CD1c-positive myeloid dendritic cell (primary cell): ENCODE results near the gene RIPOR3.
"Not testable (repeated sequence)": the region's sequence is repeated elsewhere in the genome, so short reads cannot be mapped to it uniquely, and the experiment has no call there.

ENCODE experiments used
- DNase-seq: peaks from one replicate; pipeline ENCODE4 v3.0.0-alpha.2; 2016; ENCODE audit errors: extremely low spot score

Gene RIPOR3

DNA sequence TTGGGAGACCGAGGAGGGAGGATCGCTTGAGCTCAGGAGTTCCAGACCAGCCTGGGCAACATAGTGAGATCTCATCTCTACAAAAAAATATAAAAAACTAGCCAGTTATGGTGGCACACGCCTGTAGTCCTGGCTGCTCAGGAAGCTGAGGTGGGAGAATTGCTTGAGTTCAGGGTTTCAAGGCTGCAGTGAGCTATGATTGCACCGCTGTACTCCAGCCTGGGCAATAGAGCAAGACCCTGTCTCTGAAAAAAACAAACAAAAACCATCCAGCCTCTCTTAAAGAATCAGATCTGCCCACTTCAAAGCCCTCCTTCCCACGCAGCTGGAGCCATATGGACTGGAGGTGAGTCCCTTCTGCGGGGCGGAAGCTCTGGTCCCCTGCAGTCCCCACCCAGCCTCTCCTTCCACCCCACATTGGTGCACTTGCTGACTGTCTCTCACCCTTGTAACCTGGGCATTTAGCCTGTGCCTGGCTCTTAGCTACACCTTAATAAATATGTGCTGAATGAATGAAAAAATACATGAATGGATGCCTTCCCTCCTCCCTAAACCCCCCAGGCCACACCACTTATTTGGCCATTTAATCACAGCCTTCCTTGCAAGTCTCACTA lies 32.9 kb upstream of the RIPOR3 start:
- DNase-seq, result no peak

- no peak for DNase-seq
Observed at GRCh38 chr20:50723672-50724071, 32.3 kb upstream of the RIPOR3 start.

GRCh38 chr20:50722424-50723155 lies 31.2 kb upstream of the RIPOR3 start:
- DNase-seq, result no peak

DNA sequence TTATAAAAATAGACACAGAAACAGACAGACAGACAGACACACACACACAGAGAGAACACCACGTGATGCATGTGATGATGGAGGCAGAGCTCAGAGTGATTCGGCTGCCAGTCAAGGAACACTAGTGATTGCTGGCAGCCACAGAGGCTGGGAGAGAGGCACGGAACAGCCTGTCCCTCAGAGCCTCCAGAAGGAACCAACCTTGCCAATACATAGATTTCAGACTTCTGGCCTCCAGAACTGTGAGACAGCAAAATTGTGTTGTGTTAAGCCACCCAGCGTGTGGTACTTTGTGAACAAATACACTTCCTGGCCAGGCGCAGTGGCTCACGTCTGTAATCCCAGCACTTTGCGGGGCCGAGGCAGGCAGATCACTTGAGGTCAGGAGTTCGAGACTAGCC lies 30.5 kb upstream of the RIPOR3 start:
- no peak for DNase-seq

DNA sequence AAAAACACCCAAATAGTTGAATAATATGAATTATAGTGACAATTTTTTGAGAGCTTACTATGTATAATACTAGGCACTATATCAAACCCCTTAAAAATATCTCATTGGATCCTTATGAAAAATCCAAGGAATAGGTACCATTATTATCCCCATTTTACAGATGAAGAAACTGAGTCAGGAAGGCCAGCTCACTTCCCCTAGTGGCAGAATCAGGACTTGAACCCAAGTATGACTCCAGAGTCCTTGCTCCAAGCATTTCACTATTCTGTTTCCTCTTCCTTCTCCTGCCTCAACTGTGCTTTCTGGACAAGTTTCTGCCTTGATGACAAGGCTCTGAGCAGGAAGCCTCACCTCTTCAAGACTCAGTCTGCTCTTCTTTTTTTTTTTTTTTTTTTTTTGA lies 29.2 kb upstream of the RIPOR3 start:
- no peak for DNase-seq

GRCh38 chr20:50720026-50720425 lies 28.7 kb upstream of the RIPOR3 start:
- DNase-seq, result no peak

- DNase-seq, result no peak
Observed at GRCh38 chr20:50719328-50719727, 28.0 kb upstream of the RIPOR3 start.

- DNase-seq, result no peak
Observed at GRCh38 chr20:50717974-50718761, 26.8 kb upstream of the RIPOR3 start.

DNA sequence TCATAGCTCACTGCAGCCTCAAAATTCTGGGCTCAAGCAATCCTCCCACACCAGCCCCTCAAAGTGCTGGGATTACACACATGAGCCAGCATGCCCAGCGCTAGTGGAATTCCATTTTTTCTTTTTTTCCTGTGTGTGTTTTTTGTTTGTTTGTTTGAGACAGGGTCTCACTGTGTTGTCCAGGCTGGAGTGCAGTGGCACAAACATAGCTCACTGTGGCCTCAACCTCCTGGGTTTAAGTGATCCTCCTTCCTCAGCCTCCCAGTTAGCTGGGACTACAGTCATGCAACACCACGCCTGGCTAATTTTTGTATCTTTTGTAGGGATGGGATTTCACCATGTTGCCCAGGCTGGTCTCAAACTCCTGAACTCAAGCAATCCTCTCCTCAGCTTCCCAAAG lies 26.0 kb upstream of the RIPOR3 start:
- DNase-seq, result no peak

GRCh38 chr20:50716518-50716917 lies 25.2 kb upstream of the RIPOR3 start:
- DNase-seq, result no peak

GRCh38 chr20:50715694-50716093 lies 24.4 kb upstream of the RIPOR3 start:
- no peak for DNase-seq

- DNase-seq, result not testable (repeated sequence)
Observed at GRCh38 chr20:50714426-50714825, 23.1 kb upstream of the RIPOR3 start.

DNA sequence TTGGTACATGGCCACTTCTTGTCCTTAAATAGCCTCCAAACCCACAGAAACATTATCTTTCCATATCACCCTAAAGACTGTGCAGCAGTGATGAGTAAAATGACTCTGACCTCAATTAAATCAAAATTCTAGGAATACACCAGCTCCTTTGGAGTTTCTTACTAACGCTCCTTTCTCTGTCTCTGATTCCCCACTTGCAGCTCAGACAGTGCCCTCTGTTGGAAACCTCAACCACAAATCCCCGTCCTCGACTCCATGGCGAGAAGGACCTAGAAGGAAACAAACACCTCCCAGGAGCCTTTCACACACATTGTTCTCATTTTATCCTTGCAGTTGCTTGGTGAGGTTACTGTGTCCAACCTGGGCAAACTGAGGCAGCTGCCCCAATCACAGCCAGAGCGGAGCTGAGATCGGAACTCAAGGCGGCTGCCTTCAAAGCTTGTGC lies 22.3 kb upstream of the RIPOR3 start:
- DNase-seq, result no peak

- DNase-seq, result no peak
Observed at GRCh38 chr20:50712771-50713656, 21.7 kb upstream of the RIPOR3 start.

DNA sequence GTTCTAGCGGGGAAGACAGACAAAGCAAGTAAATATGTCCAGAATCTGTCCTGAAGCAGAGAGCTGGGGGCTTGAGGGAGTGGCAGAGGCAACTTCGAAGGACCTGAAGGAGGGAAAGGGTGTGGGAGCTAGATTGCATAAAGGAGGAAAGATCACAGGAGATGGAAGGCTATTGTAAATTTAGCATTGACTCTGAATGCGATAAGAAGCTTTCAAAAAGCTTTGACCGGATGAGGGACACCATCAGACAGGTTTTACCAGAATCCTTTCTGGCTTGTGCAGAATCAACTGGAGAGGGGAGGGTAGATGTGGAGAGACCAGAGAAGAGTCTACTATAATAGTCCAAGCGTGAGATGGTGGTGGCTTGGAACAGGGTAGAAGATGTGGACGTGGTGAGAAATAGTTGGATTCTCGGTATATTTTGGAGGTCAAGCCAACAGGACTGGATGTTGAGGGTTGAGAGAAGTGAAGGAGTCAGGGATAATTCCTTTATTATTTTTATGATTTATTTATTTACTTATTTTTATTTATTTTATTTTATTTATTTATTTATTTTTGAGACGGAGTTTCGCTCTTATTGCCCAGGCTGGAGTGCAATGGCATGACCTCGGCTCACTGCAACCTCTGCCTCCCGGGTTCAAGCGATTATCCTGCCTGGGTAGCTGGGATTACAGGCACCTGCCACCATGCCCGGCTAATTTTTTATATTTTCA lies 19.9 kb upstream of the RIPOR3 start:
- DNase-seq, result no peak

- no peak for DNase-seq
Observed at GRCh38 chr20:50710492-50711063, 19.2 kb upstream of the RIPOR3 start.

DNA sequence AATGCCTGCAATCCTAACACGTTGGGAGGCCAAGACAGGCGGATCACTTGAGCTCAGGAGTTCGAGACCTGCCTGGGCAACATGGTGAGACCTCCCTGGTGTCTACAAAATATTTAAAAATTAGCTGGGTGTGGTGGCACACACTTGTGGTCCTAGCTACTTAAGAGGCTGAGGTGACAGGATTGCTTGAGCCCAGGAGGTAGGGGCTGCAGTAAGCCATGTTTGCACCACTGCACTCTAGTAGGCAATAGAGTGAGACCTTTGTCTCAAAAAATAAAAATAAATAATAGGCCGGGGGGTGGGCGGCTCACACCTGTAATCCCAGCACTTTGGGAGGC lies 18.3 kb upstream of the RIPOR3 start:
- no peak for DNase-seq

GRCh38 chr20:50708845-50709635 lies 17.7 kb upstream of the RIPOR3 start:
- no peak for DNase-seq

- no peak for DNase-seq
Observed at GRCh38 chr20:50704971-50705370, 13.6 kb upstream of the RIPOR3 start.

DNA sequence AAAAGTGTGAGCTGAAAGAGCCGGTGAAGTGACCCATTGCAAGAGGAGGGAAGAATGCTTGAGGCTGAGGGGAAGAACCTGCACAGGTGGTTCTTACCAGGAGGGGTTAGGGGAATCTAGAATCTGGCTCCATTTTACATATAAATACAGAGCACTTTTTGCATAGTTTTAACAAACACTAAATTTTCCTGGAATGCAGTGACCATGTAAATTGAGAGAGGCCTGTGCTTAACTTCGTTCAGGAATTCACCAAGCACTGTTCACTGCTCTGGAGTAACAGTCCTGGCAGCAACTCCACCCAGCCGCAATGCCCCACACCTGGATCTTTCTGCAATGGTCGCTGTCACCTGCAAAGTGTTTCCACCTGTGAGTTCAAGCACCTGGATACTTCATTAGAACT lies 13.2 kb upstream of the RIPOR3 start:
- no peak for DNase-seq
